Stimulated activated CD4-positive, alpha-beta T cell treated with anti-CD3 and anti-CD28 coated beads, Interleukin-4, amount 100 ng/mL, for 4 hours (primary cell): ENCODE measurements around the gene NR2C1.
"Not testable (repeated sequence)": the region's sequence is repeated elsewhere in the genome, so short reads cannot be mapped to it uniquely, and the experiment has no call there.

Source experiments
- DNase-seq, 2 experiments: peaks; one replicate each; pipeline ENCODE4 v3.0.0-alpha.2; 2020

The NR2C1 gene

GRCh38 chr12:95072900-95073697 is at the start of gene NR2C1:
Gene NR2C1 (minus strand): TSS chr12:95073618. CDS start chr12:95067384, 6,234 bp downstream.
- peak; percentile 85 to 94 for DNase-seq

- no peak for DNase-seq
These were observed 45.4 kb upstream of the NR2C1 start for GRCh38 chr12:95118788-95119179.

- no peak for DNase-seq
These were observed 44.8 kb upstream of the NR2C1 start for GRCh38 chr12:95118138-95118787.

GRCh38 chr12:95117178-95117599 is 43.8 kb upstream of the NR2C1 start:
- DNase-seq: peak; percentile 39 to 43

GRCh38 chr12:95116773-95117172 is 43.4 kb upstream of the NR2C1 start:
- no peak for DNase-seq

GRCh38 chr12:95116341-95116740 is 42.9 kb upstream of the NR2C1 start:
- DNase-seq: no peak

GRCh38 chr12:95115641-95116040 is 42.2 kb upstream of the NR2C1 start:
- no peak for DNase-seq

- no peak for DNase-seq
These were observed 41.5 kb upstream of the NR2C1 start for GRCh38 chr12:95114766-95115405.

- no peak for DNase-seq
These were observed 33.9 kb upstream of the NR2C1 start for GRCh38 chr12:95107362-95107761.

GRCh38 chr12:95105540-95105939 is 32.1 kb upstream of the NR2C1 start:
- DNase-seq: no peak

GRCh38 chr12:95104919-95105452 is 31.6 kb upstream of the NR2C1 start:
- DNase-seq: no peak

- peak in 1 of 2 experiments; percentile 16 for DNase-seq
These were observed 29.7 kb upstream of the NR2C1 start for GRCh38 chr12:95102916-95103671.

GRCh38 chr12:95101957-95102356 is 28.5 kb upstream of the NR2C1 start:
- DNase-seq: not testable (repeated sequence)

- DNase-seq: no peak
These were observed 27.1 kb upstream of the NR2C1 start for GRCh38 chr12:95100264-95101190.

GRCh38 chr12:95099270-95099790 is 25.9 kb upstream of the NR2C1 start:
- no peak for DNase-seq

GRCh38 chr12:95096852-95097251 is 23.4 kb upstream of the NR2C1 start:
- no peak for DNase-seq

GRCh38 chr12:95096378-95096777 is 23.0 kb upstream of the NR2C1 start:
- DNase-seq: no peak

GRCh38 chr12:95095866-95096265 is 22.4 kb upstream of the NR2C1 start:
- DNase-seq: not testable (repeated sequence)

GRCh38 chr12:95089462-95089861 is 16.0 kb upstream of the NR2C1 start:
- DNase-seq: no peak

GRCh38 chr12:95088379-95088778 is 15.0 kb upstream of the NR2C1 start:
- no peak for DNase-seq

GRCh38 chr12:95085612-95086011 is 12.2 kb upstream of the NR2C1 start:
- DNase-seq: no peak
